T-cell (primary cell): ENCODE measurements around the gene SMIM35. TPM values are rescaled to one million over a fixed set of nuclear protein-coding genes. Genes with fewer than 3 reads are reported as not detected.

Source experiments
- ATAC-seq, 4 experiments: fragments of 200-7000 bp in 3 of 4; fragments of 150-1000 bp in 1 of 4; cut with Tn5 transposase; replicated peaks in 1 of 4; 1 replicate in 3 of 4; 2 replicates in 1 of 4; pipeline ENCODE4 v1.10.0; 2021; ENCODE audit warnings: moderate library complexity in 3 of 4, mild to moderate bottlenecking in 2 of 4, moderate number of reproducible peaks in 1 of 4
- CTCF ChIA-PET, 2 donors: fragments of 300-600 bp; sonication (Branson Sonifier 250); formaldehyde crosslinking; loops; one replicate each; lab custom pipeline; 2022; ENCODE audit warnings: antibody characterized with exemption in 2 of 2; lab: Charles Lee
- POLR2A ChIA-PET, 2 donors: fragments of 300-600 bp; sonication (Branson Sonifier 250); formaldehyde crosslinking; loops; one replicate each; lab custom pipeline; 2022; ENCODE audit warnings: antibody characterized with exemption in 2 of 2; lab: Charles Lee
- DNase-seq, 35 experiments: peaks; one replicate each; pipeline versions ENCODE4 v3.0.0 to v3.0.0-alpha.2; 2013 to 2023
- H3K27ac ChIP-seq: one replicate; pipeline ENCODE4 v1.5.1; 2013; ENCODE audit warnings: low read length
- H3K27me3 ChIP-seq, 2 experiments: replicated peaks in 1 of 2; 1 replicate in 1 of 2; 2 replicates in 1 of 2; pipeline versions ENCODE4 v1.6.1 to v1.7.0; 2013; ENCODE audit warnings: low read length in 1 of 2, mixed read lengths in 1 of 2; ENCODE audit not compliant: control insufficient read depth in 2 of 2, insufficient read depth in 2 of 2; ENCODE audit errors: extremely low read depth in 1 of 2
- H3K36me3 ChIP-seq, 2 donors: 1 replicate in 1 of 2; 2 replicates in 1 of 2; pipeline versions ENCODE4 v1.6.1 to v1.7.0; 2013; ENCODE audit warnings: low read length in 1 of 2; ENCODE audit not compliant: control insufficient read depth in 2 of 2, insufficient read depth in 1 of 2; ENCODE audit errors: extremely low read depth in 1 of 2
- H3K4me1 ChIP-seq, 2 experiments: 1 replicate in 1 of 2; 2 replicates in 1 of 2; pipeline versions ENCODE4 v1.6.1 to v1.7.0; 2013; ENCODE audit warnings: low read length in 2 of 2, mixed read lengths in 1 of 2; ENCODE audit not compliant: insufficient read depth in 2 of 2, control insufficient read depth in 1 of 2; ENCODE audit errors: extremely low read depth in 1 of 2
- H3K4me3 ChIP-seq, 2 donors: 1 replicate in 1 of 2; 2 replicates in 1 of 2; pipeline versions ENCODE4 v1.5.1 to v1.7.0; 2013; ENCODE audit warnings: mild to moderate bottlenecking in 2 of 2, low read length in 1 of 2, moderate library complexity in 1 of 2; ENCODE audit not compliant: control insufficient read depth in 1 of 2; ENCODE audit errors: extremely low read depth in 1 of 2
- H3K9me3 ChIP-seq: 2 replicates; pipeline ENCODE4 v1.7.0; 2013
- H3K27ac Mint-ChIP-seq, 2 donors: one replicate each; pipeline ENCODE4 v1.8.0; 2020 to 2021; ENCODE audit warnings: mild to moderate bottlenecking in 2 of 2, mixed read lengths in 2 of 2
- H3K27me3 Mint-ChIP-seq, 2 donors: one replicate each; pipeline ENCODE4 v1.8.0; 2021 to 2022; ENCODE audit warnings: mixed read lengths in 2 of 2
- H3K36me3 Mint-ChIP-seq: one replicate; pipeline ENCODE4 v1.8.0; 2021; ENCODE audit warnings: mixed read lengths
- H3K4me1 Mint-ChIP-seq, 3 donors: one replicate each; pipeline ENCODE4 v1.8.0; 2020 to 2022; ENCODE audit warnings: mixed read lengths in 3 of 3, mild to moderate bottlenecking in 1 of 3
- H3K4me3 Mint-ChIP-seq, 3 donors: one replicate each; pipeline ENCODE4 v1.8.0; 2020 to 2022; ENCODE audit warnings: mild to moderate bottlenecking in 3 of 3, mixed read lengths in 3 of 3, moderate library complexity in 3 of 3
- H3K9me3 Mint-ChIP-seq, 3 donors: one replicate each; pipeline ENCODE4 v1.8.0; 2020 to 2022; ENCODE audit warnings: mixed read lengths in 3 of 3
- WGBS: methylation state at CpG from one replicate; pipeline ENCODE4 v1.1.5; 2013; ENCODE audit warnings: missing lambda C conversion rate; ENCODE audit not compliant: insufficient coverage; 5-methylcytosine and 5-hydroxymethylcytosine counted together
- total RNA-seq, 35 experiments: library from RNA in 6 of 35; stranded (reverse) in 6 of 35; fragments of 120-200 nt in 1 of 35; gene quantifications; one replicate each; pipeline versions ENCODE4 v1.2.1 to v1.2.4 and lab custom pipeline; 2013 to 2026

The SMIM35 gene
- total RNA-seq, 5 donors from 2014 or later (not counting 1 experiment from before 2014, with no cell fraction given) = 0.28 to 1.0 (median 0.36) TPM

- Histone ChIP-seq H3K4me1 (peaks cover 29 to 94% of the 10 kb centered on the region in 2 experiments), H3K27me3 (no peaks in the 10 kb centered on the region), H3K36me3 (peaks cover 40 to 77% of the 10 kb centered on the region in 2 donors), H3K27ac (peak overlapping the region; percentile 88), H3K9me3 (no peaks in the 10 kb centered on the region), H3K4me3 (no peak overlapping the region)
- whole genome bisulfite sequencing = 91% methylated on average over 7 of the region's 10 CpGs
- no peaks in the 10 kb centered on the region for H3K27me3 Mint-ChIP-seq
- peaks cover 0 to 4% (median 3%) of the 10 kb centered on the region in 3 donors for H3K9me3 Mint-ChIP-seq
- H3K4me3 Mint-ChIP-seq = no peak overlapping the region
- peak overlapping the region; percentile 99 to 100 for H3K27ac Mint-ChIP-seq
- peaks cover 66% of the 10 kb centered on the region for H3K36me3 Mint-ChIP-seq
- ChIA-PET POLR2A (no interaction called here), CTCF (interaction anchor here in 1 of 2 donors (0.6 to 1.0 kb wide), 2 partner anchors 11 to 49 kb away, joined by 3 read pairs; no protein-coding TSS in a partner anchor)
- ATAC-seq = no peak
- H3K4me1 Mint-ChIP-seq = peaks cover 86 to 97% (median 97%) of the 10 kb centered on the region in 3 donors
- DNase-seq = peak in 1 of 35 experiments; percentile 5
Measured at GRCh38 chr11:117998664-117999353, 88.0 kb downstream of the SMIM35 start.

DNA sequence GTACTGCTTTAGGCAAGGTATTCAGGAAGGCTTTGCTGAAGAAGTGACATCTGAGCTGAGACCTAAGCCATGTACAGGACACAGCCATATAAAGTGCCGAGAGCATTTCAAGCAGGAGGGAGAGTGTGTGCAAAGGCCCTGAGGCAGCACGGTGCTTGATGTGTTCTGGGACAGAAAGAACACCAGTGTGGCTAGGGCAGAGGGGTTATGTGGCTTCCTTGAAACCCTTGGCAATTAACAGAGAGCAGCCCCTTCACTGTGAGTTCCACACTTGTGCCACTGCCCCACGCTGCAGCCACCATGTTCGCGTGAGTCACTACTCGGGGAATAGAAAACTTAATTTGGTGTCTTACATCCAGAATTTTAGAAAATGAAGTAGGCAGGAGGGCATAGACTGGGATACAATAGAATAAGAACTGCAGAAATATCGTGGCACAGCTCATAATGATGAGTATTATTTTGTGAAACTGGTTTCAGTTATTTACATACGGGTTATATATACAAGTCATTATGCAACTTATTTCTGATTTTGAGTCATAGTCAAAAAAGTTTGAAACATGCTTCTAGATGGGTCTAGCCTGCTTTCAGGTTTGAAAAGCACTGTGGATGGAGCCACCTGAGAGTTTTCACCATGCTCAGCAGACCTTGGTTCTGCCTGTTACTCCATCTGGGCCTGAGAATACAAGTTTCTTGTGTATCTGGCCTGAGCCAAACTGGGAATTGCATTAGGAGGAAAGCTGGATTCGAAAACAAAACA lies 88.8 kb downstream of the SMIM35 start:
- no peak overlapping the region for H3K4me3 ChIP-seq
- peaks cover 45 to 85% of the 10 kb centered on the region in 2 donors for H3K36me3 ChIP-seq
- no peaks in the 10 kb centered on the region for H3K9me3 Mint-ChIP-seq
- ATAC-seq = no peak
- ChIA-PET CTCF (interaction anchor here (0.6 to 0.8 kb wide), 3 partner anchors 10 to 53 kb away, joined by 3 read pairs; no protein-coding TSS in a partner anchor), POLR2A (interaction anchor here in 1 of 2 donors (0.6 kb wide), 1 partner anchor 14 kb away, joined by 3 read pairs; no protein-coding TSS in a partner anchor)
- peaks cover 20 to 94% of the 10 kb centered on the region in 2 experiments for H3K4me1 ChIP-seq
- no peaks in the 10 kb centered on the region for H3K27me3 ChIP-seq
- H3K27me3 Mint-ChIP-seq = no peaks in the 10 kb centered on the region
- peak in 1 of 35 experiments; percentile 5 for DNase-seq
- 59% methylated on average over 2 of the region's 9 CpGs for WGBS
- peaks cover 70% of the 10 kb centered on the region for H3K36me3 Mint-ChIP-seq
- H3K4me1 Mint-ChIP-seq = peaks cover 86 to 97% (median 96%) of the 10 kb centered on the region in 3 donors
- peak overlapping the region; percentile 99 to 100 for H3K27ac Mint-ChIP-seq
- H3K9me3 ChIP-seq = no peaks in the 10 kb centered on the region
- peak overlapping the region; percentile 40 for H3K27ac ChIP-seq
- peak overlapping the region in 1 of 3 donors; percentile 11 for H3K4me3 Mint-ChIP-seq

GRCh38 chr11:117997406-117997805 lies 89.4 kb downstream of the SMIM35 start:
- Histone ChIP-seq H3K9me3 (no peaks in the 10 kb centered on the region), H3K27ac (peak overlapping the region; percentile 40), H3K36me3 (peaks cover 48 to 90% of the 10 kb centered on the region in 2 donors), H3K4me3 (no peak overlapping the region), H3K27me3 (no peaks in the 10 kb centered on the region), H3K4me1 (peaks cover 15 to 90% of the 10 kb centered on the region in 2 experiments)
- no peaks in the 10 kb centered on the region for H3K9me3 Mint-ChIP-seq
- ChIA-PET POLR2A (interaction anchor here (0.6 to 0.9 kb wide), 2 partner anchors 10 to 14 kb away, joined by 3 to 4 read pairs; no protein-coding TSS in a partner anchor), CTCF (interaction anchor here (0.5 to 0.8 kb wide), 3 partner anchors 51 to 74 kb away, joined by 3 read pairs; no protein-coding TSS in a partner anchor)
- DNase-seq (peak in 1 of 35 experiments; percentile 5), ATAC-seq (no peak)
- H3K36me3 Mint-ChIP-seq = peaks cover 76% of the 10 kb centered on the region
- WGBS = 92% methylated on average over 2 of the region's 2 CpGs
- peak overlapping the region; percentile 99 to 100 for H3K27ac Mint-ChIP-seq
- peaks cover 86 to 97% (median 96%) of the 10 kb centered on the region in 3 donors for H3K4me1 Mint-ChIP-seq
- H3K4me3 Mint-ChIP-seq = no peak overlapping the region
- H3K27me3 Mint-ChIP-seq = no peaks in the 10 kb centered on the region

GRCh38 chr11:117996058-117996457 lies 90.7 kb downstream of the SMIM35 start:
- H3K4me1 ChIP-seq = peaks cover 4 to 86% of the 10 kb centered on the region in 2 experiments
- no peak overlapping the region for H3K4me3 ChIP-seq
- no peak for DNase-seq
- POLR2A ChIA-PET = interaction anchor here in 1 of 2 donors (0.6 to 0.7 kb wide), 2 partner anchors 57 to 473 kb away, joined by 3 read pairs; no protein-coding TSS in a partner anchor
- 100% methylated on average over 1 of the region's 4 CpGs for WGBS
- H3K36me3 ChIP-seq = peaks cover 48 to 97% of the 10 kb centered on the region in 2 donors
- peaks cover 85% of the 10 kb centered on the region for H3K36me3 Mint-ChIP-seq
- no peaks in the 10 kb centered on the region for H3K9me3 Mint-ChIP-seq
- CTCF ChIA-PET = no interaction called here
- ATAC-seq = no peak
- no peaks in the 10 kb centered on the region for H3K27me3 ChIP-seq
- no peaks in the 10 kb centered on the region for H3K9me3 ChIP-seq
- peak overlapping the region in 2 of 3 donors; percentile 6 to 31 for H3K4me3 Mint-ChIP-seq
- peaks cover 86 to 96% (median 95%) of the 10 kb centered on the region in 3 donors for H3K4me1 Mint-ChIP-seq
- peak overlapping the region; percentile 2 for H3K27ac ChIP-seq
- H3K27ac Mint-ChIP-seq = peak overlapping the region; percentile 93 to 100
- H3K27me3 Mint-ChIP-seq = no peaks in the 10 kb centered on the region

GRCh38 chr11:117995472-117995871 lies 91.3 kb downstream of the SMIM35 start:
- WGBS = 95% methylated on average over 10 of the region's 11 CpGs
- H3K27me3 ChIP-seq = no peaks in the 10 kb centered on the region
- Mint-ChIP-seq H3K27me3 (no peaks in the 10 kb centered on the region), H3K27ac (peak overlapping the region; percentile 93 to 100), H3K4me1 (peaks cover 85 to 95% (median 93%) of the 10 kb centered on the region in 3 donors), H3K9me3 (no peaks in the 10 kb centered on the region), H3K36me3 (peaks cover 89% of the 10 kb centered on the region), H3K4me3 (peak overlapping the region in 2 of 3 donors; percentile 6 to 31)
- H3K9me3 ChIP-seq = no peaks in the 10 kb centered on the region
- CTCF ChIA-PET = no interaction called here
- DNase-seq = no peak
- peak overlapping the region; percentile 45 for H3K27ac ChIP-seq
- H3K4me3 ChIP-seq = no peak overlapping the region
- POLR2A ChIA-PET = interaction anchor here in 1 of 2 donors (1.5 kb wide), 1 partner anchor 8 kb away, joined by 3 read pairs; no protein-coding TSS in a partner anchor
- H3K4me1 ChIP-seq = peaks cover 7 to 85% of the 10 kb centered on the region in 2 experiments
- ATAC-seq = no peak
- H3K36me3 ChIP-seq = peaks cover 48 to 97% of the 10 kb centered on the region in 2 donors
